Ascending aorta (tissue), 2 donors: ENCODE results near the gene E2F2. TPM values are rescaled to one million over a fixed set of nuclear protein-coding genes. Genes with fewer than 3 reads are reported as not detected.
A peak's percentile ranks its signal among the peaks of the same experiment; 100 is the strongest.

Experiments
- DNase-seq, 2 donors: peaks; one replicate each; pipeline ENCODE4 v3.0.0-alpha.2; 2019; ENCODE audit warnings: low spot score in 2 of 2
- H3K27ac ChIP-seq, 2 donors: fragments of 200-600 bp; sonication (generic); one replicate each; pipeline ENCODE4 v1.5.1; 2016 to 2017; ENCODE audit warnings: mild to moderate bottlenecking in 1 of 2
- H3K27me3 ChIP-seq: fragments of 200-600 bp; sonication (generic); one replicate; pipeline ENCODE4 v1.5.1; 2017
- H3K36me3 ChIP-seq, 2 donors: fragments of 200-600 bp; sonication (generic); one replicate each; pipeline ENCODE4 v1.5.1; 2016
- H3K4me1 ChIP-seq, 2 donors: fragments of 200-600 bp; sonication (generic); one replicate each; pipeline ENCODE4 v1.5.1; 2016 to 2017; ENCODE audit warnings: mild to moderate bottlenecking in 1 of 2
- H3K4me3 ChIP-seq, 2 donors: fragments of 200-600 bp; sonication (generic); one replicate each; pipeline ENCODE4 v1.5.1; 2016 to 2017; ENCODE audit warnings: mild to moderate bottlenecking in 1 of 2
- H3K9me3 ChIP-seq, 2 donors: fragments of 200-600 bp; sonication (generic); one replicate each; pipeline ENCODE4 v1.5.1; 2016
- intact Hi-C: fragments of 100-400 bp; cut with DNase I; formaldehyde crosslinking; loops from one replicate; pipeline ENCODE4 v1.15.1; 2023
- total RNA-seq: library from RNA; depleted of rRNA; stranded (reverse); fragments of >200 nt; gene quantifications from one replicate; pipeline ENCODE4 v1.1.0, GENCODE V29; 2016
- TF ChIP-seq, protein P1 (sequence below), 3 experiments: fragments of 200-600 bp in 2 of 3; fragments of 450-650 bp in 1 of 3; sonication (generic) in 2 of 3; IDR thresholded peaks; one replicate each; pipeline ENCODE4 v1.5.1; 2016 to 2019; ENCODE audit warnings: antibody characterized with exemption in 3 of 3, mild to moderate bottlenecking in 1 of 3, moderate library complexity in 1 of 3

Gene E2F2
- total RNA-seq, 1 donor from 2014 or later = not detected

DNA sequence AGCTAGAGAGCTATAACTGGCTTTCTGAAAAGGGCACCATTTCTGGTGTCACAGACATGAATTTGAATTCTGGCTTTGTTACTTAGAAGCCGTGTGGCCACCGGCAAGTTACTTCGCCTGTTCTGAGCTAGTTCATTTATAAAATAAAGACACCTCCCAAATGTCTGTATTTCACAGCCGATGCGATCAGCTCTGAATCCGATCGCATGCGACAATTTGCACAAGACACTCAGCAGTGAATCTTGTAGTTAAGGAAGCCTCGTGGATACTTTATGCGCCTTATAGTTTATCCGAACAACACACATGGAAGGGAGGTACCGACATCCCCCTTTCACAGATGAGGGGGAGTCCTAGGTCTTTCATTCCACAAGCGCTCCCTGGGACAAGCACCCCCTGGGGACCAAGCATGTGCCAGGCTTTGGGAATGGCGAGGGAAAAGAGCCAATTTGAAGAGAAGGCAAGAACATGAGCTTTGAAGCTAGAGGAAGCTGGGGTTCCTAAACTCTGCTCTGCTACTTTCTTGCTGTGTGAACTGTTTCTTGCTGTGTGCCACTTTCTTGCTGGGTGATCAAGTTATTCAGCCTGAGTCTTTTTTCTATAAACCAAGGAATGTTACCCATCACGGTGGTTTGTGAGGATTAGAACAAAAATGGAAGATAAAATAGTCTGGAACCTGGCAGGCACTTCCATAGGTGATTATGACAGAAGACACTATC lies 24.4 kb upstream of the E2F2 start:
- TF ChIP-seq, protein P1, sequence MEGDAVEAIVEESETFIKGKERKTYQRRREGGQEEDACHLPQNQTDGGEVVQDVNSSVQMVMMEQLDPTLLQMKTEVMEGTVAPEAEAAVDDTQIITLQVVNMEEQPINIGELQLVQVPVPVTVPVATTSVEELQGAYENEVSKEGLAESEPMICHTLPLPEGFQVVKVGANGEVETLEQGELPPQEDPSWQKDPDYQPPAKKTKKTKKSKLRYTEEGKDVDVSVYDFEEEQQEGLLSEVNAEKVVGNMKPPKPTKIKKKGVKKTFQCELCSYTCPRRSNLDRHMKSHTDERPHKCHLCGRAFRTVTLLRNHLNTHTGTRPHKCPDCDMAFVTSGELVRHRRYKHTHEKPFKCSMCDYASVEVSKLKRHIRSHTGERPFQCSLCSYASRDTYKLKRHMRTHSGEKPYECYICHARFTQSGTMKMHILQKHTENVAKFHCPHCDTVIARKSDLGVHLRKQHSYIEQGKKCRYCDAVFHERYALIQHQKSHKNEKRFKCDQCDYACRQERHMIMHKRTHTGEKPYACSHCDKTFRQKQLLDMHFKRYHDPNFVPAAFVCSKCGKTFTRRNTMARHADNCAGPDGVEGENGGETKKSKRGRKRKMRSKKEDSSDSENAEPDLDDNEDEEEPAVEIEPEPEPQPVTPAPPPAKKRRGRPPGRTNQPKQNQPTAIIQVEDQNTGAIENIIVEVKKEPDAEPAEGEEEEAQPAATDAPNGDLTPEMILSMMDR (IDR thresholded peaks at IDR 0.05) = no peak
- Histone ChIP-seq H3K36me3 (peaks cover 17 to 25% of the 10 kb centered on the region in 2 donors), H3K4me1 (peaks cover 6 to 19% of the 10 kb centered on the region in 2 donors), H3K27me3 (no peaks in the 10 kb centered on the region), H3K27ac (peak overlapping the region; percentile 92), H3K4me3 (peak overlapping the region; percentile 89 to 95), H3K9me3 (no peaks in the 10 kb centered on the region)
- intact Hi-C loops = loop anchor here (1.0 to 2.0 kb wide), 2 partner anchors 23 to 79 kb away; no protein-coding TSS in a partner anchor
- peak; percentile 28 to 83 for DNase-seq

DNA sequence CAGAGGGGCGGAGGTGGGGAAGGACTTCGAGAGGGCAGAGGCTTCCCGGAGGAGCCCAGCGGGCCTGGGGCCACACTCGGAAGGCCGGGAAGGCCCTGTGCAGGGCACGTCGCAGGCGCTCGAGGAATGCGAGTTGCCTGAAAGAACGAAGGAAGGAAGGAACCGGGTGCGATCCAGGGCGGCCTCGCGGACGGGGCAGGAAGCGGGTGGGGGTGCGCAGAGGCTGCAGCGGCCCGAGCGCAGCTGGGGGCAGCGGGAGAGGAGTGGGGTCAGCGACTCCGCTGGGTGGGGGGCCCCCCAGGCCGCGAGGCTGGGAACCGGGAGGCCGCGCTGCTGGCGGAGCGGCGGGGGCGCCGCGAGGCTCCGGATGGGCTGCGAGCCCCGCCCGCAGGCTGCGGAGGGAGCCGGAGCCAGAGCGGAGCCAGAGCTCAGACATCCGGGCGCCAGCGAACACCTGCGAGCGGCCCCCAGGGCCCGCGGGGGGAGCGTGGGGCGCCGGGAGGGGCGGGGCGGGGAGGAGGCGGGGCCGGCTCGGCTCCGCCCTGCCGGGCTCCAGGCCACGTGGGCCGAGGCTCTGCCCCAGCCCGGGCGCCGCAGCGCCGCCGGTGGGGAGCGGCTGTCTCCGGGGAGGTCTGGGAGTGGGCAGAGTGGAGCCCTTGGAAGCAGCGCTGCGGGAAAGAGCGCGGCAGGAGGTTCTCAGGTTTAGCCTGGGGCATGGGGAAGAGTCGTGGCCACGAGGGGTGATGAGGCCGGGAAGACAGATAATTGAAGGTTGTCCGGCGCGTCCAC lies 23.6 kb upstream of the E2F2 start:
- peak overlapping the region; percentile 89 to 95 for H3K4me3 ChIP-seq
- intact Hi-C loops = loop anchor here (1.0 to 5.0 kb wide), 3 partner anchors 24 to 80 kb away; no protein-coding TSS in a partner anchor
- H3K36me3 ChIP-seq = peaks cover 17 to 25% of the 10 kb centered on the region in 2 donors
- DNase-seq = peak; percentile 47 to 92
- H3K27me3 ChIP-seq = no peaks in the 10 kb centered on the region
- peaks cover 6 to 19% of the 10 kb centered on the region in 2 donors for H3K4me1 ChIP-seq
- H3K27ac ChIP-seq = peak overlapping the region; percentile 92
- TF ChIP-seq, protein P1 (IDR thresholded peaks at IDR 0.05) = peak in 2 of 3 experiments; percentile 22 to 28
- no peaks in the 10 kb centered on the region for H3K9me3 ChIP-seq

DNA sequence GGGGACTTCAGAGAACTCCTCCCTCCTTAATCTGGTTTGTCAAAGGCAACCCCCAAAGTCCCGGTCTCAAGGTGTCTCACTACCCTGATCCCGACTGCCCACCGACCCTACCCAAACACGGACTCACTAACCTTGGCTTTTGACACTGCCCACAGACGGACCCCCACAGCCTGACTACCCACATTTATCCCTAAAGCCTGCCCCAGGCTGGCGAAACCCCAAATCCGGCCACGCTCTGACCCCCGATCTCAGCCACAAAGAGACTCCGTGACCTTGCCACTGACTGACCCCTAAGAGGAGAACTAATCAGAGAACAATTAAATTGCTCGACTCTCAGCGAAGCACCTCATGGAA lies 23.1 kb upstream of the E2F2 start:
- Histone ChIP-seq H3K36me3 (peaks cover 16 to 24% of the 10 kb centered on the region in 2 donors), H3K27ac (peak overlapping the region; percentile 92), H3K4me1 (peaks cover 6 to 19% of the 10 kb centered on the region in 2 donors), H3K9me3 (no peaks in the 10 kb centered on the region), H3K4me3 (peak overlapping the region; percentile 89 to 95), H3K27me3 (no peaks in the 10 kb centered on the region)
- intact Hi-C loops = loop anchor here (2.0 to 5.0 kb wide), 2 partner anchors 38 to 81 kb away; no protein-coding TSS in a partner anchor
- DNase-seq = peak in 1 of 2 donors; percentile 7
- TF ChIP-seq, protein P1 (IDR thresholded peaks at IDR 0.05) = no peak

DNA sequence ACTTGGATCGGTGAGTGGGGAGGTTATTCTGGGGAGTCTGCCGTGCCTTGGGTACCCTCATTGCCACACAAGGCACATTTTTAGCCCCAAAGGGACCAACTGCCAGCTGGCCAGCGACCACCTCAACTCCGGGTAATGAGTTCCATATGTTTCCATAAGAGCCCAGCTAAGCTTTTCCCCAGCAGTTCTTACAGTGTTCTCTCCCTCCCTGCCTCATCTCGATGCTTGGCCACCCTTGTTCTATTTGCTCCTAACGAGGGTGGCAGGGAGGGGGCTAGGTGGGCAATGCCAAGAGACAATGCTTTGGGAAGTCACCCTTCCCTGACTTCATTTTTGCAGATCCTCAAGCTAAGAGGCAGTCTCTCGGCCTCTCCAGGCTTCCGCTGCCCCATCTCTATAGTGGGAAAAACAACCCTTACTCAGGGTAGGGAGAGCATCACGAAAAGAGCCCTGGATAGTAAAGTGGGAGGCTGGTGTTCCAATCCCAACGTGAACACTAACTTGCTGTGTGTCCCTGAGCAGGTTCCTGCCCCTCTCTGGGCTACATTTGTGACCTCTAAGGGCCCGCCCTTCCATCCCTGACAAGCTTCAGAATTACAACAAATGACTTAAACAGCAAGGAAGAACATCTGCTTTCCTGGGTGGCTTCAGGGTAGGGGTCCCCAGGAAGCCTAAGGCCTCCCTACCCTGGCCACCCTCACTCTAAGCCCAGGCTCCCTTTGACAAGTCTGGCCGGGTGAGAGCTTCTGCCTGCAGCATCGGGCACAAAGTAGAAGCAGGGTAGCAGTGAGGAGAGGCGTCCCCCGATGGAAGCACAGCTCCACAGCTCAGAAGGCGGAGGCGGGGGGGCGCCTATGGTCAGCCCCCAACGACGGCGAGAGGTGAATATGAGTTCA lies 22.4 kb upstream of the E2F2 start:
- Histone ChIP-seq H3K4me1 (peaks cover 6 to 19% of the 10 kb centered on the region in 2 donors), H3K4me3 (peak overlapping the region in 1 of 2 donors; percentile 89)
- intact Hi-C loops = loop anchor here (1.0 to 5.0 kb wide), 3 partner anchors 8 to 81 kb away; no protein-coding TSS in a partner anchor

More for the DNA sequence above, 22.4 kb upstream of the E2F2 start:
- no peaks in the 10 kb centered on the region for H3K27me3 ChIP-seq
- peak overlapping the region; percentile 92 for H3K27ac ChIP-seq
- no peak for DNase-seq
- peaks cover 13 to 18% of the 10 kb centered on the region in 2 donors for H3K36me3 ChIP-seq
- TF ChIP-seq, protein P1 (IDR thresholded peaks at IDR 0.05) = no peak
- H3K9me3 ChIP-seq = no peaks in the 10 kb centered on the region
